SHP77 (cell line): ENCODE data around the gene NPS.

ENCODE experiments used
- DNase-seq, 2 experiments: peaks; one replicate each; lab custom pipeline; 2025; lab: John Stamatoyannopoulos, UW

Gene NPS, protein sequence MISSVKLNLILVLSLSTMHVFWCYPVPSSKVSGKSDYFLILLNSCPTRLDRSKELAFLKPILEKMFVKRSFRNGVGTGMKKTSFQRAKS

DNA sequence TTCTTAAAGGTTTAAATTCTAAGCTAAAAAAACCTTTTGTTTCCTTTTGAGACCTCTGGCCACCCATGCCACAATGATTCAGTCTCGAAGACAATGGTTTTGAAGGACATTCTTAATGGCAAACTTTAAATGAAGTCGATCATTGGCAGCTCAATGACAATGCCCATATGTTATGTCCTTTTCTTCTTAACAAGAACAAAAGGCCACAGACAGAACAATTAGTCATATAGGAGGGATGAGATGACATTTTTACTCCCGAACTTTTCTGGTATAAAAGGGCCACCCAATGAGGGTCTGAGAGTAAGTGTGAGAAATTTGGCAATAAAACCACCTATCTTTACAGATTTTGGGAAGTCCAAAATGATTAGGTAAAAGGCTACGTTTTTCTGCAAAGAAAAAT, at the start of gene NPS:
Gene NPS (plus strand): TSS at position 301 of the 400 bp plus-strand sequence. CDS start 60 bp downstream, at position 361.
- no peak for DNase-seq

DNA sequence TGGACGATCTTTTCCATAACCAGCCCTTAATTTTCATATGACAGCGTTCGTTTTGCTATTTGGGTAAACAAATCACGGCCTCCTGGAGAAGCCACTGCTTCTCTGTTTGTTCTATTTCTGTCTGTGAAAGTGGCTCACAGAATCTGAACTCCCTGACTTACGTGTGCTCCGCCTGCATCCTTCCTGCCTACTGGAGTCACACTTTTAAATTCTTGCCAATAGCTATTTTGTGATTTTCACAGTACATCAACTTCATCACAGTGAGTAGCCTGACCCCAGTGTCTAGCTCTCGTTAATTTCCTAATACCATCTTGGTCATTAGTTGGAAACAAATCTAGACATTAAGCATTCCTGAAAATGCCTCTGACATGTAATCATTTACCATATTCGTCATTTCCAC, 49.0 kb upstream of the NPS start:
- no peak for DNase-seq

DNA sequence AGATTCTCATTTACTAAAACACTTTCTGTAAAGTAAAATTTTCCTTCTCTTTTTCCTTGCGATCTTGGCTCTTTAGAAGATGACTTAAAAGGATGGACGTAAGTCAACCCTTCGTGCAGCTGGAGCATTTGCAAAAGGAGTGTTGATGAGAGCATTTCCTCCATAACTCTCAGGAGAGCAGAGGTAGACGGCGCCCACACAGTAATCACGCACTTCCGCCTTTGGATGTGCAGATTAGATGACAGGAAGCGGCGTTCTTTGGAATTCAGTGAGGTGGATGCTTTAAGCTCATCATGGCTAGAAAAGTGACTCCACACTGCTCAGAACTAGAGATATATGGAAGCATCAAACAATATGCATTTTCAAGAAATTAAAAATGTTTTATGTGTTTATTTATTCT, 43.0 kb upstream of the NPS start:
- DNase-seq, result no peak

DNA sequence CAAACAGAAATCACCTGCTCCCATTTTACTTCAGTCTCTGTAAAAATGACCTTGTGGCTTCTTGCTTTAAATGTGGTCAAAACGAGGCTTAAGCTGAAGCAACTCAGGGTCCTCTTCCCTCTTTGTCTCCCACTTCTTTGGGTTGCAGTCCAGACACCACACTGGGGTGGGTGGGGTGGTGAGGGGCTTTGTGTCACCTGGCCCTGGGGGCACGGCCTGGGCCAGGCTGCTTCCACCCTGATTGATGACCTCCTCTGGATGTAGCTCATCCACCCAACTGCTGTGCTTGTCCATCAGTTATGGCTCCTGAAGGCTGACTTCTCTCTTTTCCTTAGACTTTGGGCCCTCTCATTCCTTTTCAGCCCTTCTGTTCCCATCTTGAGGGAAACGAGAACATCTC, 26.8 kb upstream of the NPS start:
- no peak for DNase-seq

DNA sequence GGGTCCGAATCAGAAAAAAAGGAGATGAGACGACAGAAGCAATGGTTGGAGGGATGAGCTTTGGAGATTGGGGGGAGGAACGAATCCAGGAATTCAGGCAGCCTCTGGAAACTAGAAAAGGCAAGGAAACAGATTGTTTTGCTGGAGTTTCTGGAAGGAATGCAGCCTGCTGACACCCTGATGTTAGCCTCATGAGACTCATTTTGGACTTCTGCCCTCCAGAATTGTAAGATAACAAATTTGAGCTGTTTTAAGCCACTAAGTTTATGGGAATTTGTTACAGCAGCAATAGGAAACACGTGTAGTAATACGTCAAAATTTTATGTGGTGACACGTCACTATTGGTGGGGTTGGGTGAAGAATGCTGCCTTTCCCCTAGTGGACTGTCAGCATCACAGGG, 25.6 kb upstream of the NPS start:
- no peak for DNase-seq

DNA sequence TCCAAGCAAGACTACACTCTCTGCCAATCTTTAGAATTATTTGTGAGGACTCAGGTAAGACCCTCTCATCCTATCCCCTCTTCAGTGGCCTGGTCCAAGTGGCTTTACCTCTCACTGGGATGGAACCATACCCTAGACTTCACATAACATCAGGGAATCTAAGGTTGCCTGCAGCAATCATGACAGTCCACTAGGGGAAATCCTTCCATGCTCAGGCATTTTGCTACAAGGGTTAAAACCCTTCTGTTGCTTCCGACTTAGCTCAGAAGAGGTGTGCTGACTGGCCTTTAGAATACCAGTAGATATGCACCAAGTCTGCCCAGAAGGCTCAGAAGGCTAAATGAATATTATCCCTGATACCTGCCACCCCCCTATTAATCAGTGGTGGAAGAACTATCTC, 24.9 kb upstream of the NPS start:
- DNase-seq, result no peak

DNA sequence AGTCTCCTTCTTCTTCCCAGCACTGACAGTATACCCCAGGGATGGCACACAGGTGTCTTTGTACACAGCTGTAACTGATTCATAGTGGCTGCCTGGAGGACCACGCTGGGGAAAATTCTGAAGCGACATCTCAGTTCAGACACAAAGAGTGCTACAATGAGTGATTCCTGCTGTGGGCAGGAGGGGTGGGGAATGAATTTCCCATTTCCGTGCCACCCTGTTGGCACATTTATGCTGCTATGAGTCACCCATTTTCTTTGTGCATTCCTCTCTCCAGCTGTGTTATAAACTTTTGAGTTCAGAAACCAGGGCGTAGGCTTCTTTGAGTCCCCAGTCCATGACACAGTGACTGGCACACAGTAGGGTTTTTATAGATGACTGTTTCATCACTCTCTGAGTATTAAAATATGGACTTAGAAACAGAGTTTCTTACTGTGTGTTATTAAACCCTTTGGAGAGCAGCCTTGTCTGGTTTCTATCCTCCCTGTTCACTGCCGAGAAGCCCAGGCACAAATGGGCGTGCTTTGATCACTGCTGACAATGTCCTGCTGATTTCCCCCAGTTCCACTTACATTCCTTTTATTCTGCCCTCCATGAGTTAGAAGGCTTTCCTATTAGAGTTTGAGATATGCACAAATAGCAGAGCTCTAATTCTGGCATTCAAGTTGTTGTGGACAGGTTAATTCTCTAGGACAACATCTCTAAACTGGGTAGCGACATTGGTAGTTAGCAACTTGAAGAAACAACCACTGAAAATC, 24.0 kb upstream of the NPS start:
- DNase-seq, result no peak

DNA sequence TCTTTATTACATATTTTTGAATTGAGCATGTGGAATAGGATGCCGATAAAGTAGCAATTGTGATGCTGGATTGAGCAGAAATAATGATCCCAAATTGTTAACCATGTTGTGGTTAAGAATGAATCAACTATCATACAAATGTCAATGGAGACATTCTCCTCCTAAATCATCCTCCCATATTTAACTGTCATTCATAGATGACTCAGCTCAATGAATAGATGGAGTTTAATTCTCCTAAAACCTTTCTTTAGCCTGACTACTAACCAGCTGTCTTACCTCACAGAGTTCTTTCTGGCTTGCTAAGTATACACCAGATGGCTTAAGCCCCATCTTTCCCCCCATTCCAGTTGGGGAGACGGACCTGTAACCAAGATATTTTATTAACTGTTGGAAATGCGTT, 23.4 kb upstream of the NPS start:
- no peak for DNase-seq

DNA sequence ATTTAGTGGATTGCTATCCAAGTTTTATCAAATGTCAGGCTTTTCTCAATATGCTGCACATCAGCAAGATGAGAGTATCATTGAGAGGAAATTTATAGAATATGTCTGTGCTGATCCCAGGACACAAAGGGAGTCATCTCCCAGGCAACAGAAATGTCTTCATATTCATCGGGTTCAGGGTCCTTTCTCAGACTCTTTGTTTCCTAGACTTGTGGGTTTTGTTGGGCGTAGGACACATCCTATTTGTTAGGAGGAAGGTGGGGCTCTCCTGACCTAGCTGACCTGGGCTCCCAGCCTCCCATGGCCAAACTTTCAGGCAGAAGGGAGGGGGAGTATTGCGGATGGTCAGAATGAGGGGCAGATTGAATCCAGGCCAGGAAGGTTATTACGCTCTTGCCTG, 22.9 kb upstream of the NPS start:
- DNase-seq, result no peak

DNA sequence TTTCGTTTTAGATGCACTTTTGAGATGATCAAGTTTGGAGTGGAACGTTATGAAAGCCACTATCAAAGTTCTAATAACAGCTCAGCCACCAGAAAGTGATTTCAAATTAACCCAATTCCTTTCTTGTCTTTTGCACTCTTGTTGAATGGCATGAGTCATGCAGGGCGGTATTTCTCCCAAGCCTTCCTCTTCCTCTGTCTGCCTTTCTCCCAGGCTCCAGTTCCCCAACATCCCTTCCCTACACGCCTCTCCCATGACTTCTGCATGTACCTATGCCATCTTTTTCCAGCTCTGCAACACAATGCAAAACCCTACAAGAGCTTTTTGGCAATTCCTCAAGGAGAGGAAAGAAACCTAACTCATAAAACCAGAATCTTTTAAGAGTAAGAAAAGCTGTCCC, 21.8 kb upstream of the NPS start:
- DNase-seq, result no peak

DNA sequence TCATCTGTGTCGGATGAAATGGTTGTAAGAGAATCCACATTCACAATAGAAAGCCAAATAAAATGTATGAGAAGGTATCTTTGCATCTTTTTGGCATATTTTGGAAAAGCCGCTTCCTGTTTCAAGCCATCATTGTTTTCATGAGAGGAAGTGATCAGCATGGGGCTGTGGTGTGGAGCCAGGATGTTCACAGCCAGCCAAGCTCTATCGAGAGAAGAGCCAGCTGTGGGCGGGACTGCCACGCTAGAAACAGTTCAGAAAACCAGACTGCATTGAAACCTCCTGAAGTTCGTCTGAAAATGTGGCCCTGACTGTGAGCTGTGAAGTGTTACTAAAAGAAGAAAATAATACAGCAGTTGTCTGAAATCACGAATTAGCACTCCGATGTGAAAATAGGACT, 21.2 kb upstream of the NPS start:
- no peak for DNase-seq

DNA sequence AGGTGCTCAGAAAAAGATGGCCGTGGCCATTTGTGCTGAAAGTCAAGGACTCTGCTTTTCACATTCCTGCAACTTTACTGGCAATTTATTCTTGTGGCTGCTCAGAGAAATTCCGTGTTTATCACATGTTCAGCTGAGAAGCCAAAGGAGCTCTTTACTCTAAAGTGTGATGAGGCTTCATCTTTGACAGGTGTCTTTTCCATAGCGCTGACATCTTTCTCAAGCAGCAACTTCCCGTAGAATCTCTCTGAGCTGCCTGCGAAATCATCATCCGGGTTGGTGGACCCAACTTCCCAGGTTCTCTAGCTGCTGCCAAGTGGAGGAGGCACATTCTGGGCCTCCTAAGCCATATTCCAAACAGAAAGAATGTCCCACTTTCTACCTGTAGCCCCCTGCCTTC, 16.9 kb upstream of the NPS start:
- no peak for DNase-seq

DNA sequence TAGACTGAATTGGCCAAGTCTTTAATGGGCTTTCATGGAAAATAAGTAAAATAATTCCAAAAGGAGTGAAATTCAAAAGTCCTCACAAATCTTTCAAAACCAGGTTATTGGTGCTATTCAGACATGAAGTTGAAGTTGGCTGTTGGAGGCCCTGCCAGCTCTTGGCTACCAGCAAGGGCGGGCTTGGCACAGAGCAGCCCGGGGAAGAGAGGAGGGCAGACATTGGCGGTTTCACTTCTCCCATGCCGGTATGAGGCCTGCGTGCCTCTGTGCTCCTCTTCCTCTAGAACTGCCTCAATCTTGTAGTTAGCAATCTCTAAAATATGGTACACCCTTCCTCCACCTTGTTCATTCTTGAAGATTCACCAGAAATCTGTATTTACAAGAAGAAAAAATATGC, 16.4 kb upstream of the NPS start:
- no peak for DNase-seq

DNA sequence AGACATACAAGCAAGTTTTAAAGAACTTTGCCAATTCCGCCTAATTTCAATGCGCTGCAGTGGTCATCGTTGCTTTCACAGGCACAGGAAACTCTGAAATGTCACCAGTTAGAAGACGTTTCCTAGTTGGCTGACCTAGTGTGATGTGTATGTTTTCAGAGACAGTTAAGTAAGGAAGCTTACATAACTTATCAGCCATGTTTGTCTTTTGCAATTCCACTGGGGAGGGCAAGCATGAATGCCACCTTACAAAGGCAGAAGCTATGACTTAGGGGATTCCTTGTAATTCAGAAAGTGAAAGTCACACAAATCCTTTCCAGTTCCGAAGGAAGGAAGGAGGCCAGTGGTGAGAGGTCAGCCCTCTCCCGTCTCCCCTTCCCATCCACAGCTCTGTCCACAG, 15.0 kb upstream of the NPS start:
- DNase-seq, result no peak

DNA sequence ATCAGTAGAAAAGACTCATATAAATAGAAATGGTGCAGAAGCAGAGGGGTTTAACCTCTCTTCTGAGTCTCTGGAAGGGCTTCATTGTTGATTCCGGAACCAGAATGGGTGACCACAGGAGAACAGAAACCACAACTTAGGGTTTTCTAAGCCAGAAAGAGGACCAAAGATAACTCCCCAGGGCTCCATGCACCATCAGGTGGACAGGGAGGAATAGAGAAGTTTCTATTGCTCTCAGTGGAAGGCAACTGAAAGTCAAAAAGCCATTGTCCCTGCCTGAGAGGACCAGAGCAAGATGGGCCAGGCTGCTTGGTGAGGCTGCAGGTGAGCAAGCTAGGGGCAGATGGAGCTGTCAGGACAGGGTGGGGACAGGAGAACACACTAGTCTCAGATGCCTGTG, 14.6 kb upstream of the NPS start:
- DNase-seq, result no peak

DNA sequence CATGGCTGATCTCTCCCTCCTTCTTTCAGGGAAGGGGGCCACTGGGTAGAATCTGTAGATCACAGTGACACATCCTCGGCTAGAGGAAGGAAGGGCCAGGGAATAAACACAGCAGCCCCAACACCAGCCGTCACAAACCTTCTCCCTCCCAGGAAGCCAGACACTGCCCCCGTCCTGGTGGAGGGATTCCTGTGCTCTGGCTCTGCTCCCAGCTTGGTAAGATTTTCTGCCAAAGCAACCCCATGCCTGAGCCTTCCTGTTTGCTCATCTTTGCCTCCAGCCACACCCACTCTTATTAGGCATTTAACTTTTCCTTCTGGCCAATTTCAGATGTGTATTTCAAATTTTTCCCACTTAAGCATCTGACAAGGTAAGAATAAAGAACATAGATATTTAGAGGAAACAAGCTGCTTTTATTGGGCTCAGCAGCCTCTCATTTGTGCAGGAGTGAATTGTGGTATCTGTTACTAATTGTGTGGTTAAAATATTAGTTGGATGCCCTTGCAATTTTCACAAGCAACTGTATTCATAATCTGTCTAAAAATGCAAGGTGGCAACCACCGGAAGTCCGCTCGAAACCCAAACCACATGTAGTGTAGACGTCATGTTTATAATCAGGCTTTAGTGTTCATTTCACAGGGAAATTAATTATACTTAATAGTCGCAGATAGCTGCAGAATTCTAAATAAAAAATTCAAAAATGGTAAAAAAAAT, 13.2 kb upstream of the NPS start:
- no peak for DNase-seq

DNA sequence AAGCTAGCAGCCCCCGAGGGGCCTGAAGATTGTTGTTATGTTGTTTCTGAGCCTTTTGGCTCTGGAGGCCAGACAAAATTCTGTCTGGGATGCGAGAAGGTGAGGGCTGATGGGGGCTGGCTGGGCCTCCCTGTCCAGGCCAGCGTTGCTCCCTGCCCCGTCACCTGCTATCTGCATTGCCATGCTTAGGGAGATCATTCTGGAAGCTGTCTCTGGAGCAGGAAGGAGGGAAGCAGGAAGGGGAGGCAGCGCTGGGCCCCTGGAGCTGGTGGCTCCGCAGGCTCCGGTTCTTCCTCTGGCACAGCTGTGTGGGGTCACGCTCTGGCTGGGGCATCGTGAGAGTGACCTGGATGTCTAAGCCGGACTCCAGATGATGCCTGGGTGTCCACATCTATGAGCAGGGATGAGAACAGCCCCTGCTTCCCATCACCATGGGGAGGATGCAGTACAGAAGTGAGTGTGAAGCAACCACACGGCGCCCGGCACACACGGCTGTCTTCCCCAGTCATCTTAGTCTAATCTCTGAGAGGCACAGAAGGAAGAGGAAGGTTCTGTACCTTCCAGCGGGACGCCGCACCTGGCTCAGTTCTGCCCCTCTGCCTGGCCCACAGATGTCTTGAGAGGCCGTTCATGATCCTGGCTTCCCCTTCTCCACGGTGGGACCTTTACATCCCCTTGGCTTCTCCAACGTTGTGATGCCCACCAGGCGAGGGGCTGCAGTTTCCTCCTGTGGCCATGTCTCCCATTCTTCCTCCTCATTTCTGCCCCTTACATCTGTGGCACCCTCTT, 11.9 kb upstream of the NPS start:
- DNase-seq, result no peak

DNA sequence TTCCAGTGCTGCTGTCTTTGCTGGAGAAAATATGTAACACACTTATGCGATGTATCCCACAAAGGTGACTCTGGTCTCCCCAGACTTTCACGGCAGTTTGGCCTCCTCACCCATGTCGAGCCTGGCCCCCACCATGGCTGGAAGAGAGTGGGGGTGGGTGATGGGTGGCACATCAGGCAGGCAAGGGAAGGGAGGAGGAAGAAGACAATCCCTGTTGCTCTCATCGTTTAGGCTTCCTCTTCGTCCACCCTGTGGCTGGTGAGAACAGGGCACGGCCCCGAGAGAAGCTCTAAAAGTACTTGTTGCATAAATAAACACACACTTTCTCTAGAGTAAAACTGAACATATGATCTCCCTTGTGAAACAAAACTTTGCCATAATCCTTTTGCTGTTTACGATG, 11.2 kb upstream of the NPS start:
- no peak for DNase-seq

DNA sequence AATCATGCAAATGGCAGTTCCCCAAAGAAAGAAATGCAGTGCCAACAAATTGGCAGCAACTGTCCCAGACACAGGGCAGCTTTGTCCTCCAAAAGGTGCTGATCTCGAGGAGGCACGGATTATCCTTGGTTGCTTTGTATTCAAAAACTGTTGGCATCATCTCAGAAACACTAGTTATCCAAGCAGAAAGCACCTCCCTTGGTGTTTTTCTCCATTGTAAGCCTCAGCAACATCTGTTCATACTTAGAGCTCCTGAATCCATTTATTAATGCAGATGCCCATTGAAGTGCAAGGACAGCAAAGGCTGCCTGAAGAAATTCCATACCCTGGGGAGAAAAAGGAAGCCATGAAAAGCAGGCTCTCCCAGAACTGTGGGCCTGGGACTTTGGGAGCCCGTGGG, 1.1 kb upstream of the NPS start:
- no peak for DNase-seq

DNA sequence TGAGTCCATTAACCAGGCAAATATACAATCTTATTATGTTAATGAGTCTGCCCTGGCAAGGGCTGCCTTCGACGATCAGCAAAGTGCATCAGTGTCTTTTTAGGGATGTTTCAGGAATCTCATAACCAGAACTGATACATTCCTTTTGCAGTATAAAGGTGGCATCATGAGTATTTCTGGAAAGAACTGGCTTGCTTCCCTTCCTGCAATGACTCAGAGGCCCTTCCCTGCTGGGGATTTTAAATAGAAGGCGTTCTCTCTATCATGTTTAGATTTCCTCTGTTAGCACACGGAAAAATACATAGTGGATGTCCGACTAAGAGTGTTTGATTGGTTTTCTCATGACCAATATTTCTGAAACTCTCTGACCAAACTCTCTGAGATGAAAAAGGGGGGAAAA, 1.8 kb downstream of the NPS start:
- no peak for DNase-seq

DNA sequence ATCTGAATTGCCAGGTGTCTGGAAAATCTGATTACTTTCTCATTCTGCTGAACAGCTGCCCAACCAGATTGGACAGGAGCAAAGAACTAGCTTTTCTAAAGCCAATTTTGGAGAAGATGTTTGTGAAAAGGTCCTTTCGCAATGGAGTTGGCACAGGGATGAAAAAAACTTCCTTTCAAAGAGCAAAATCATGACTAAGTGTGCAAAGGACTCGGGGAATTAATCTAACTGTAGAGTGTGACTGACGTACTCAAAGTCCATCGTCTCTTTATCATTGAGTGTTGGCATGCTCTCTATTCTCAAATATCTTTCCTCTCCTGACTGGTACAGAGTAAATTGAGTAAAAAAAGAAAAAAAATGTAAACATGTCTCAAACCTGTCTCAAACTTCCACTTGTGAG, 3.3 kb downstream of the NPS start:
- DNase-seq, result no peak

DNA sequence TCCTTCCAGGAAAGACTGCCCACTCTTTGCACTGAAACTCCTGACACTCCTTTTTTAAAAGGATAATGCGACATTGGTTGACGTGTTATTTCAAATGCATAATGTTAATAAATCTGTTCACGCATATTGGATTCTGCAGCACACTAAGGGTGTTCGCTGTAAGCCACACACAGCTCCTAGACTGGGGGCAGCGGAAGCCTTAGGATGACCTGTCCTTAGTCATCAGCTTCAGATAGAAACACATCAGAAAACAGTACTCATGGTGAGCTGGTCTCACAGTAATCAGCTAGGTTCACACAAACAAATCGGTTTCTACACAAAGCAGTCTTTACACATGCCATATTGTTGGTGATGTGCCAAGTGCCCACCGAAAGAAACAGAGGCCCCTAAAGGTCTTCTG, 4.3 kb downstream of the NPS start:
- no peak for DNase-seq

DNA sequence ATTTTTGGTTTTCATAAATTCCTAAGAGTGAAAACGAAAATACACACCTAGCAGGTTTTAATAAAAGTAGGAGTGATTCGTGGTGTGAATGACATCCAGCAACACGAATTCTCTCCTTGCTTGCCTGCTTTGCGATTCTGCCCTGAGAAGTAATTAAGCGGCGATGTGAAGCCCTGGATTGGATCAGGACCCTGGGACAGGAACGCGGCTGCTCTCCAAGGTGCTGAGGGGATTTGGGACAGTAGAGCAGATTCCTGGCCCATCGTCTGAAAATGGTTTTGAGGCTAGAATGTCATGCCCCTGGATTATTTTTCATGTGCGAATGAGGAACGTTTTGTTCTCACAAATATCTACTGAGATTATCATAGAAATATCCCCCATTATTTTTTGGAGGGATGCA, 7.8 kb downstream of the NPS start:
- no peak for DNase-seq
